ENCODE data around the gene KDM4B. TPM values are rescaled to one million over a fixed set of nuclear protein-coding genes. Genes with fewer than 3 reads are reported as not detected.

KDM4B gene
- total and polyA plus RNA-seq, 2 of the 8 experiments (the other 6 are each of a cell fraction or from before 2014, with no cell fraction given), result 12.0 to 31.9 TPM

- WGBS, 2 experiments (ENCODE audit: extremely low coverage in 1 of 2, insufficient coverage in 1 of 2, insufficient read length in 1 of 2, insufficient replicate concordance in 2 of 2, low coverage in 1 of 2, low lambda C conversion rate in 2 of 2, missing lambda C conversion rate in 1 of 2), result 86% methylated on average over 3 of the region's 3 CpGs; no CpG with 5 or more reads in 1 of the 2 experiments
- peaks cover 0 to 8% (median 0%) of the 10 kb centered on the region in 4 experiments; a peak in 2 of 8 replicates for H3K36me3 ChIP-seq (ENCODE audit: control insufficient read depth in 2 of 4, insufficient read depth in 4 of 4, low read length in 3 of 4)
- H2BK20ac ChIP-seq (ENCODE audit: low read length), result no peak overlapping the region
- H4K20me1 ChIP-seq (replicated peaks in 1 of 2; ENCODE audit: control insufficient read depth in 1 of 2, insufficient read depth in 2 of 2, low read length in 2 of 2), result no peaks in the 10 kb centered on the region
- H2BK15ac ChIP-seq (ENCODE audit: low read length), result no peak overlapping the region
- no peaks in the 10 kb centered on the region for H3K79me2 ChIP-seq (ENCODE audit: control insufficient read depth in 1 of 2, insufficient read depth in 2 of 2, low read length in 2 of 2)
- CTCF ChIA-PET (ENCODE audit: partially characterized antibody), result interaction anchor here (1.1 to 2.5 kb wide), 3 partner anchors 9 to 40 kb away, joined by 3 to 8 read pairs (median 5); no protein-coding TSS in a partner anchor
- H3K4me3 ChIP-seq (ENCODE audit: extremely low read depth in 1 of 4, insufficient read depth in 2 of 4, low read depth in 3 of 4, low read length in 4 of 4), result no peak overlapping the region
- H3K27me3 ChIP-seq (replicated peaks in 1 of 4; ENCODE audit: control insufficient read depth in 3 of 4, extremely low read depth in 1 of 4, insufficient read depth in 3 of 4, low read length in 3 of 4), result no peaks in the 10 kb centered on the region
- H2AK5ac ChIP-seq (ENCODE audit: low read depth, low read length), result no peak overlapping the region
- no peak overlapping the region for H4K5ac ChIP-seq (ENCODE audit: insufficient read length, low read depth, low read length)
- H2AFZ ChIP-seq (ENCODE audit: low read length), result no peak overlapping the region
- no peak overlapping the region for H3K4ac ChIP-seq (replicated peaks; ENCODE audit: insufficient read length, low read depth, low read length)
- FAIRE-seq (no peak), DNase-seq (ENCODE audit: low read depth in 1 of 2, low spot score in 2 of 2) (no peak)
- no peaks in the 10 kb centered on the region for H3K79me1 ChIP-seq (ENCODE audit: low read depth, low read length)
- H3K4me2 ChIP-seq (ENCODE audit: insufficient read depth in 1 of 2, low read depth in 2 of 2, low read length in 2 of 2), result no peak overlapping the region
- H2BK5ac ChIP-seq (ENCODE audit: low read depth, low read length), result no peak overlapping the region
- H3K27ac ChIP-seq (ENCODE audit: low read depth, low read length), result no peak overlapping the region
- H3K56ac ChIP-seq (replicated peaks; ENCODE audit: insufficient read length, low read depth, low read length), result no peak overlapping the region
- H3K9ac ChIP-seq (replicated peaks in 1 of 4; ENCODE audit: extremely low read depth in 1 of 4, low read depth in 3 of 4, low read length in 3 of 4), result no peak overlapping the region
- H3K9me3 ChIP-seq (ENCODE audit: insufficient read depth in 2 of 2, low read depth in 1 of 2, low read length in 1 of 2), result peaks cover 14 to 16% of the 10 kb centered on the region in 2 experiments
- H4K91ac ChIP-seq (replicated peaks; ENCODE audit: insufficient read length, low read length), result no peak overlapping the region
- no peak overlapping the region for H3K18ac ChIP-seq (ENCODE audit: extremely low read depth, low read length)
- no peak overlapping the region for H4K8ac ChIP-seq (ENCODE audit: extremely low read depth, insufficient read depth, low read length)
- H3K4me1 ChIP-seq (replicated peaks in 1 of 4; ENCODE audit: control insufficient read depth in 3 of 4, insufficient read depth in 4 of 4, low read length in 3 of 4), result 0 out of 7 replicates have a peak, but pooled peaks cover 0 to 2% (median 0%) of the 10 kb centered on the region in 4 experiments
- no peak overlapping the region for H2BK12ac ChIP-seq (ENCODE audit: low read depth, low read length)
- no peak overlapping the region for H3K14ac ChIP-seq (ENCODE audit: insufficient read length)
- no peaks in the 10 kb centered on the region for H3K23me2 ChIP-seq (ENCODE audit: low read depth, low read length)
- no peak overlapping the region for H2BK120ac ChIP-seq (replicated peaks; ENCODE audit: low read depth, low read length)
- POLR2A ChIA-PET (ENCODE audit: partially characterized antibody), result no interaction called here
- H3K23ac ChIP-seq (ENCODE audit: insufficient read length), result no peak overlapping the region
- TF ChIP-seq SP4 (IDR thresholded peaks at IDR 0.05; ENCODE audit: low read length) (no peak), JUN (IDR thresholded peaks at IDR 0.05; ENCODE audit: low read depth, low read length) (no peak), GABPA (IDR thresholded peaks at IDR 0.05; ENCODE audit: borderline replicate concordance, insufficient read depth, low read length) (no peak), RFX5 (IDR thresholded peaks at IDR 0.05; ENCODE audit: borderline replicate concordance, low read depth, low read length) (no peak), TCF12 (IDR thresholded peaks at IDR 0.05; ENCODE audit: low read depth, low read length) (no peak), CBX5 (IDR thresholded peaks at IDR 0.05; ENCODE audit: low read depth, low read length) (no peak), BACH1 (IDR thresholded peaks at IDR 0.05; ENCODE audit: low read length) (no peak), GTF2F1 (IDR thresholded peaks at IDR 0.05; ENCODE audit: borderline replicate concordance, low read depth, low read length) (no peak), TAF7 (optimal IDR thresholded peaks at IDR 0.05; ENCODE audit: borderline replicate concordance, low read depth, low read length) (no peak), TAF1 (IDR thresholded peaks at IDR 0.05; ENCODE audit: low read depth, low read length) (no peak), RBBP5 (IDR thresholded peaks at IDR 0.05; ENCODE audit: borderline replicate concordance, low read depth, low read length) (no peak), POLR2AphosphoS5 (IDR thresholded peaks at IDR 0.05; ENCODE audit: low read depth, low read length) (no peak), SIX5 (IDR thresholded peaks at IDR 0.05; ENCODE audit: low read depth, low read length) (no peak), SUZ12 (IDR thresholded peaks at IDR 0.05; ENCODE audit: low read length) (no peak), RAD21 (IDR thresholded peaks at IDR 0.05 in 1 of 2, conservative IDR thresholded peaks at IDR 0.05 in 1 of 2; ENCODE audit: low read depth in 2 of 2, low read length in 2 of 2) (no peak)
These were observed 129.7 kb downstream of the KDM4B start for GRCh38 chr19:5098646-5099045.
